T-helper 2 cell treated with Interferon-gamma antibody and Interleukin-4, amounts not matched to agents 5 μg/mL and 100 μg/mL, for 36 hours (primary cell): Measurements from ENCODE around the gene COA4.

Experiments used
- DNase-seq: peaks from one replicate; pipeline ENCODE4 v3.0.0; 2021; ENCODE audit warnings: low spot score
- H3K27ac Mint-ChIP-seq: one replicate; pipeline ENCODE4 v1.8.0; 2021; ENCODE audit warnings: mild to moderate bottlenecking, mixed read lengths
- H3K27me3 Mint-ChIP-seq: one replicate; pipeline ENCODE4 v1.8.0; 2021; ENCODE audit warnings: low read depth, mixed read lengths
- H3K36me3 Mint-ChIP-seq: one replicate; pipeline ENCODE4 v1.8.0; 2021; ENCODE audit warnings: low read depth, mixed read lengths
- H3K4me1 Mint-ChIP-seq: one replicate; pipeline ENCODE4 v1.8.0; 2021; ENCODE audit warnings: low read depth, mixed read lengths
- H3K4me3 Mint-ChIP-seq: one replicate; pipeline ENCODE4 v1.8.0; 2022; ENCODE audit warnings: mild to moderate bottlenecking, moderate library complexity, mixed read lengths
- H3K9me3 Mint-ChIP-seq: one replicate; pipeline ENCODE4 v1.8.0; 2021; ENCODE audit warnings: mixed read lengths

Gene COA4

GRCh38 chr11:73852049-73852448 lies 24.6 kb downstream of the COA4 start:
- no peak for DNase-seq
- H3K4me1 Mint-ChIP-seq = peaks cover 5% of the 10 kb centered on the region
- no peak overlapping the region for H3K4me3 Mint-ChIP-seq
- no peak overlapping the region for H3K27ac Mint-ChIP-seq
- no peaks in the 10 kb centered on the region for H3K27me3 Mint-ChIP-seq
- peaks cover 11% of the 10 kb centered on the region for H3K36me3 Mint-ChIP-seq
- no peaks in the 10 kb centered on the region for H3K9me3 Mint-ChIP-seq

DNA sequence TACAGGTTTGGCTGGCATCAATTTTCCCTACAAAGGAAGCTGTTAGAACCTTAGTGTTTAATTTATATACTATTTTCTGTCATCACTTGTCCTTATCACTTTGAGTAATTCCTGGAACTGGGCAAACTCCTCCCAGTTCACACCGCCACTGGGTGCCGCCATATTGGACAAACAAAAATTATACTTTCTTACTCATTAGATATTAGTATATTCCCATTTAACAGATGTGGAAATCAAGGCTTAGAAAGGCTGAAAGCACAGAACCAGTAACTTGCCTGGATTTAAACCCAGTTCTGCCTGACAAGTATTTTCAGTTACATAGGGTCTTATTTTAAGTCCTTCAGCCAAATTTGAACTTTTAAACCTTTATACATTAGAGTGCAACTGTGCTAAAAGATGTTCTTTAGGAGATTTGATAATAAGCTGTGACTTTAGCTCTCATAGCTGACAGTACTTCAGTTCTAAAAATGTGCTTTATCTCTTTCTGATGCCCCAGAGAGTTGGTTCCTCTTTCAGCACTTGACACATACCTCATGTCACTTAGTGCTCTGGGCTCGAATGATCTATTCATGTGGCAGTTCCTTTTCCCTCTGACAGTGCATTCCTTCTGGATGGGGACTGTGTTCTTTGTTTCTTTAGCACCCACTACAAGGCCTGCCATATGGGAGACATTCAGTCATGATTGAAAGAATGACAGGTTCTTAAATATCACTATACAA lies 25.4 kb downstream of the COA4 start:
- no peak overlapping the region for H3K4me3 Mint-ChIP-seq
- H3K27me3 Mint-ChIP-seq = no peaks in the 10 kb centered on the region

DNA sequence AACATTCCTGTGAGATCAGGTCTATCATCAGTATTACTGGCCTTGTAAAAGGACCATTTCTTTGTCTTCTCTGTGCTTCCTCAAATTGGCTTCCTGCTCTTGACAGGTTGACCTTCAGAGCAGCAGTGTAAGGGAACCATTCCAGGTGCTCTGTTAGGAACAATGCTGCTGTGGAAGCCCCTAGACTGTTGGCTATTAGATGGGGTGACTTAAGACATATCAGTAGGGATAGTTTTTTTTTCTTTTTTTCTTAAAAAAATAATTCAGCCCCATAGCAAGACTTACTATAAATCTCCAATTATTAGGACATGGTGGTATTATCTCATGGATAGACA lies 37.6 kb downstream of the COA4 start:
- Mint-ChIP-seq H3K27ac (no peak overlapping the region), H3K9me3 (no peaks in the 10 kb centered on the region), H3K36me3 (peaks cover 11% of the 10 kb centered on the region)

More for the DNA sequence above, 25.4 kb downstream of the COA4 start:
- Mint-ChIP-seq H3K36me3 (peaks cover 13% of the 10 kb centered on the region), H3K27ac (no peak overlapping the region), H3K9me3 (no peaks in the 10 kb centered on the region), H3K4me1 (peaks cover 5% of the 10 kb centered on the region)
- DNase-seq = no peak

GRCh38 chr11:73838443-73839122 lies 38.1 kb downstream of the COA4 start:
- no peaks in the 10 kb centered on the region for H3K27me3 Mint-ChIP-seq
- no peaks in the 10 kb centered on the region for H3K9me3 Mint-ChIP-seq

More for the DNA sequence above, 37.6 kb downstream of the COA4 start:
- DNase-seq = no peak
- peaks cover 4% of the 10 kb centered on the region for H3K4me1 Mint-ChIP-seq
- no peak overlapping the region for H3K4me3 Mint-ChIP-seq
- H3K27me3 Mint-ChIP-seq = no peaks in the 10 kb centered on the region

GRCh38 chr11:73833067-73833466 lies 43.6 kb downstream of the COA4 start:
- no peak for DNase-seq
- H3K4me3 Mint-ChIP-seq = no peak overlapping the region
- H3K9me3 Mint-ChIP-seq = no peaks in the 10 kb centered on the region
- peaks cover 10% of the 10 kb centered on the region for H3K36me3 Mint-ChIP-seq
- H3K4me1 Mint-ChIP-seq = no peaks in the 10 kb centered on the region
- H3K27me3 Mint-ChIP-seq = no peaks in the 10 kb centered on the region
- no peak overlapping the region for H3K27ac Mint-ChIP-seq

More at GRCh38 chr11:73838443-73839122, 38.1 kb downstream of the COA4 start:
- H3K4me3 Mint-ChIP-seq = no peak overlapping the region
- no peak overlapping the region for H3K27ac Mint-ChIP-seq
- H3K4me1 Mint-ChIP-seq = peaks cover 4% of the 10 kb centered on the region
- H3K36me3 Mint-ChIP-seq = peaks cover 10% of the 10 kb centered on the region
- no peak for DNase-seq

- DNase-seq = no peak
- H3K36me3 Mint-ChIP-seq = peaks cover 19% of the 10 kb centered on the region
- no peaks in the 10 kb centered on the region for H3K4me1 Mint-ChIP-seq
- H3K9me3 Mint-ChIP-seq = no peaks in the 10 kb centered on the region
- no peak overlapping the region for H3K4me3 Mint-ChIP-seq
- no peak overlapping the region for H3K27ac Mint-ChIP-seq
- no peaks in the 10 kb centered on the region for H3K27me3 Mint-ChIP-seq
These were observed 46.4 kb downstream of the COA4 start for GRCh38 chr11:73830261-73830660.
